Measurements from ENCODE around the gene SPARCL1.
"Not testable (repeated sequence)": the region's sequence is repeated elsewhere in the genome, so short reads cannot be mapped to it uniquely, and the experiment has no call there.

Gene SPARCL1

GRCh38 chr4:87505862-87506261 is 23.3 kb downstream of the SPARCL1 start:
- in situ Hi-C loops (cut with HindIII; ENCODE audit: low sequenced_read_pairs) = no loop called here

- in situ Hi-C loops (cut with HindIII; ENCODE audit: low sequenced_read_pairs) = no loop called here
Observed at GRCh38 chr4:87502580-87503238, 26.5 kb downstream of the SPARCL1 start.

GRCh38 chr4:87500092-87500462 is 29.1 kb downstream of the SPARCL1 start:
- in situ Hi-C loops (cut with HindIII; ENCODE audit: low sequenced_read_pairs) = no loop called here

- in situ Hi-C loops (cut with HindIII; ENCODE audit: low sequenced_read_pairs) = no loop called here
Observed at GRCh38 chr4:87499403-87500091, 29.6 kb downstream of the SPARCL1 start.

- in situ Hi-C loops (cut with HindIII; ENCODE audit: low sequenced_read_pairs) = no loop called here
Observed at GRCh38 chr4:87498446-87498900, 30.7 kb downstream of the SPARCL1 start.

- in situ Hi-C loops (cut with HindIII; ENCODE audit: low sequenced_read_pairs) = no loop called here
Observed at GRCh38 chr4:87497578-87497977, 31.6 kb downstream of the SPARCL1 start.

GRCh38 chr4:87497159-87497558 is 32.0 kb downstream of the SPARCL1 start:
- in situ Hi-C loops (cut with HindIII; ENCODE audit: low sequenced_read_pairs) = no loop called here

GRCh38 chr4:87493115-87493514 is 36.1 kb downstream of the SPARCL1 start:
- in situ Hi-C loops (cut with HindIII; ENCODE audit: low sequenced_read_pairs) = no loop called here

- in situ Hi-C loops (cut with HindIII; ENCODE audit: low sequenced_read_pairs) = not testable (repeated sequence)
Observed at GRCh38 chr4:87491851-87492250, 37.3 kb downstream of the SPARCL1 start.

GRCh38 chr4:87491436-87491835 is 37.7 kb downstream of the SPARCL1 start:
- in situ Hi-C loops (cut with HindIII; ENCODE audit: low sequenced_read_pairs) = no loop called here

- in situ Hi-C loops (cut with HindIII; ENCODE audit: low sequenced_read_pairs) = no loop called here
Observed at GRCh38 chr4:87490664-87491369, 38.4 kb downstream of the SPARCL1 start.

GRCh38 chr4:87489678-87490077 is 39.5 kb downstream of the SPARCL1 start:
- in situ Hi-C loops (cut with HindIII; ENCODE audit: low sequenced_read_pairs) = no loop called here

- in situ Hi-C loops (cut with HindIII; ENCODE audit: low sequenced_read_pairs) = not testable (repeated sequence)
Observed at GRCh38 chr4:87488666-87489065, 40.5 kb downstream of the SPARCL1 start.

GRCh38 chr4:87483247-87483646 is 45.9 kb downstream of the SPARCL1 start:
- in situ Hi-C loops (cut with HindIII; ENCODE audit: low sequenced_read_pairs) = not testable (repeated sequence)

GRCh38 chr4:87481377-87481776 is 47.8 kb downstream of the SPARCL1 start:
- in situ Hi-C loops (cut with HindIII; ENCODE audit: low sequenced_read_pairs) = no loop called here

GRCh38 chr4:87478732-87479250 is 50.4 kb downstream of the SPARCL1 start:
- in situ Hi-C loops (cut with HindIII; ENCODE audit: low sequenced_read_pairs) = no loop called here

- in situ Hi-C loops (cut with HindIII; ENCODE audit: low sequenced_read_pairs) = no loop called here
Observed at GRCh38 chr4:87476934-87477333, 52.2 kb downstream of the SPARCL1 start.

GRCh38 chr4:87469390-87469789 is 59.8 kb downstream of the SPARCL1 start:
- in situ Hi-C loops (cut with HindIII; ENCODE audit: low sequenced_read_pairs) = loop anchor here (10.0 kb wide), 1 partner anchor 115 kb away; no protein-coding TSS in a partner anchor

- in situ Hi-C loops (cut with HindIII; ENCODE audit: low sequenced_read_pairs) = loop anchor here (10.0 kb wide), 1 partner anchor 111 kb away; no protein-coding TSS in a partner anchor
Observed at GRCh38 chr4:87465739-87466366, 63.3 kb downstream of the SPARCL1 start.

- in situ Hi-C loops (cut with HindIII; ENCODE audit: low sequenced_read_pairs) = loop anchor here (10.0 kb wide), 1 partner anchor 107 kb away; no protein-coding TSS in a partner anchor
Observed at GRCh38 chr4:87462102-87462501, 67.1 kb downstream of the SPARCL1 start.

- in situ Hi-C loops (cut with HindIII; ENCODE audit: low sequenced_read_pairs) = loop anchor here (10.0 kb wide), 1 partner anchor 106 kb away; no protein-coding TSS in a partner anchor
Observed at GRCh38 chr4:87461281-87461700, 67.9 kb downstream of the SPARCL1 start.

Measured in endothelial cell of hepatic sinusoid (primary cell).